AML-193 (cell line): Measurements from ENCODE around the gene HSD11B1.

Experiments used
- DNase-seq, 2 experiments: peaks; one replicate each; lab custom pipeline; 2025; lab: John Stamatoyannopoulos, UW

The HSD11B1 gene

GRCh38 chr1:209755926-209756614 is 51.4 kb downstream of the HSD11B1 start, which contains the start of gene TRAF3IP3:
Gene TRAF3IP3 (plus strand): TSS chr1:209756053. CDS start chr1:209760040, 3,987 bp downstream.
- DNase-seq = peak; percentile 92 to 96

- DNase-seq = peak; percentile 81 to 83
Observed at GRCh38 chr1:209756615-209757445, 52.2 kb downstream of the HSD11B1 start.

- no peak for DNase-seq
Observed at GRCh38 chr1:209758400-209758799, 53.8 kb downstream of the HSD11B1 start.

- no peak for DNase-seq
Observed at GRCh38 chr1:209759829-209760359, 55.2 kb downstream of the HSD11B1 start.

- no peak for DNase-seq
Observed at GRCh38 chr1:209761011-209761635, 56.5 kb downstream of the HSD11B1 start.

- peak; percentile 34 to 65 for DNase-seq
Observed at GRCh38 chr1:209766051-209766450, 61.4 kb downstream of the HSD11B1 start.

- no peak for DNase-seq
Observed at GRCh38 chr1:209767096-209767495, 62.5 kb downstream of the HSD11B1 start.

- DNase-seq = peak; percentile 55 to 63
Observed at GRCh38 chr1:209767706-209768105, 63.1 kb downstream of the HSD11B1 start.

GRCh38 chr1:209768354-209768774 is 63.7 kb downstream of the HSD11B1 start:
- DNase-seq = peak; percentile 56 to 69

- peak; percentile 80 to 84 for DNase-seq
Observed at GRCh38 chr1:209769171-209769904, 64.7 kb downstream of the HSD11B1 start.

- peak; percentile 43 for DNase-seq
Observed at GRCh38 chr1:209769971-209770370, 65.3 kb downstream of the HSD11B1 start.

- DNase-seq = no peak
Observed at GRCh38 chr1:209770636-209771415, 66.2 kb downstream of the HSD11B1 start.

GRCh38 chr1:209772126-209772525 is 67.5 kb downstream of the HSD11B1 start:
- DNase-seq = no peak

- no peak for DNase-seq
Observed at GRCh38 chr1:209774592-209774991, 69.9 kb downstream of the HSD11B1 start.

- DNase-seq = no peak
Observed at GRCh38 chr1:209775678-209776077, 71.0 kb downstream of the HSD11B1 start.

GRCh38 chr1:209777587-209777986 is 72.9 kb downstream of the HSD11B1 start:
- DNase-seq = no peak

- no peak for DNase-seq
Observed at GRCh38 chr1:209778102-209778501, 73.5 kb downstream of the HSD11B1 start.

GRCh38 chr1:209780268-209780667 is 75.6 kb downstream of the HSD11B1 start:
- no peak for DNase-seq

GRCh38 chr1:209783386-209783785 is 78.7 kb downstream of the HSD11B1 start:
- no peak for DNase-seq
